ENCODE measurements around the gene ZMYND19. TPM values are rescaled to one million over a fixed set of nuclear protein-coding genes. Genes with fewer than 3 reads are reported as not detected.

ZMYND19 gene
- total and polyA plus RNA-seq, 2 donors (not counting 3 experiments of a cell fraction or from before 2014, with no cell fraction given): 22.8 to 32.6 TPM

DNA sequence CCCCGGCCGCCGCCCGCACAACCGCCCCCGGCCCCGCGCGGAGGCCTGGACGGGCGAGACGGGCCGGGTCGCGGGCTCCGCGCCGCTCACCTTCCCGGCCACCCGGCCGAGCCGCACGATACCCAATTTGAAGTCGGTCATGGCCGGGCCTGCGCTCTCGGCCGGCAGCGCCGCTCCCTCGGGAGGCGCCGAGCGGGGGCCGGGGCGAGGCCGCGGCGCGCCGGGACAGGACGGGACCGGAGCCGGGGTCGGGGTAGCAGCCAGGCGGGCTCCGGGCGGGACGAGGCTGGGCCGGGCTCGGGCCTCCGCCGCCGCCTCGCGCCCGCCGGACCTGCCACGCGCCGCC lies 216 bp downstream of the ZMYND19 start:
- no peak overlapping the region for H3K27ac ChIP-seq (ENCODE audit: insufficient read depth, low read depth, low read length)
- no peak overlapping the region for H3K9ac ChIP-seq (replicated peaks; ENCODE audit: extremely low read depth, insufficient read depth, low read length)
- H3K36me3 ChIP-seq (ENCODE audit: control insufficient read depth in 2 of 2, extremely low read depth in 1 of 2, insufficient read depth in 2 of 2, low read length in 2 of 2): peaks cover 13 to 27% of the 10 kb centered on the region in 2 experiments
- peak overlapping the region in 1 of 3 experiments; percentile 80 for H3K4me3 ChIP-seq (replicated peaks in 1 of 3; ENCODE audit: insufficient read depth in 1 of 3, low read depth in 1 of 3, low read length in 3 of 3)
- dilution Hi-C loops (cut with MboI; ENCODE audit: extremely low pct_ligation_motif_present, low sequenced_read_pairs) (no loop called here), intact Hi-C loops (cut with micrococcal nuclease) (loop anchor here (1.0 kb wide), 3 partner anchors 15 to 39 kb away; partner anchors contain the start of genes ARRDC1 and MRPL41)
- no peaks in the 10 kb centered on the region for H3K9me1 ChIP-seq (replicated peaks; ENCODE audit: control insufficient read depth, extremely low read depth, insufficient read depth, low read length)
- BruUV-seq (replicated peaks): no TSS peak
- no peaks in the 10 kb centered on the region for H4K20me1 ChIP-seq (replicated peaks; ENCODE audit: control insufficient read depth, extremely low read depth, insufficient read depth, low read length)
- TF ChIP-seq, protein P1, sequence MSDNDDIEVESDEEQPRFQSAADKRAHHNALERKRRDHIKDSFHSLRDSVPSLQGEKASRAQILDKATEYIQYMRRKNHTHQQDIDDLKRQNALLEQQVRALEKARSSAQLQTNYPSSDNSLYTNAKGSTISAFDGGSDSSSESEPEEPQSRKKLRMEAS (IDR thresholded peaks at IDR 0.05; ENCODE audit: insufficient read depth, insufficient read length): no peak
- TF ChIP-seq GATA2 (IDR thresholded peaks at IDR 0.05; ENCODE audit: insufficient read depth, insufficient read length, low read depth, low read length) (no peak), POLR2A (IDR thresholded peaks at IDR 0.05; ENCODE audit: low read depth, low read length) (no peak), JUN (IDR thresholded peaks at IDR 0.05; ENCODE audit: borderline replicate concordance, insufficient read depth, insufficient read length, low read depth) (no peak), FOS (IDR thresholded peaks at IDR 0.05; ENCODE audit: borderline replicate concordance, insufficient read depth, low read length) (no peak), MYC (IDR thresholded peaks at IDR 0.05; ENCODE audit: low read depth, low read length) (no peak), EZH2 (IDR thresholded peaks at IDR 0.05; ENCODE audit: borderline replicate concordance, low read depth, low read length, severe bottlenecking) (no peak), POLR2AphosphoS5 (IDR thresholded peaks at IDR 0.05; ENCODE audit: insufficient read depth, low read depth, low read length) (no peak)
- TF ChIP-seq, protein P2, sequence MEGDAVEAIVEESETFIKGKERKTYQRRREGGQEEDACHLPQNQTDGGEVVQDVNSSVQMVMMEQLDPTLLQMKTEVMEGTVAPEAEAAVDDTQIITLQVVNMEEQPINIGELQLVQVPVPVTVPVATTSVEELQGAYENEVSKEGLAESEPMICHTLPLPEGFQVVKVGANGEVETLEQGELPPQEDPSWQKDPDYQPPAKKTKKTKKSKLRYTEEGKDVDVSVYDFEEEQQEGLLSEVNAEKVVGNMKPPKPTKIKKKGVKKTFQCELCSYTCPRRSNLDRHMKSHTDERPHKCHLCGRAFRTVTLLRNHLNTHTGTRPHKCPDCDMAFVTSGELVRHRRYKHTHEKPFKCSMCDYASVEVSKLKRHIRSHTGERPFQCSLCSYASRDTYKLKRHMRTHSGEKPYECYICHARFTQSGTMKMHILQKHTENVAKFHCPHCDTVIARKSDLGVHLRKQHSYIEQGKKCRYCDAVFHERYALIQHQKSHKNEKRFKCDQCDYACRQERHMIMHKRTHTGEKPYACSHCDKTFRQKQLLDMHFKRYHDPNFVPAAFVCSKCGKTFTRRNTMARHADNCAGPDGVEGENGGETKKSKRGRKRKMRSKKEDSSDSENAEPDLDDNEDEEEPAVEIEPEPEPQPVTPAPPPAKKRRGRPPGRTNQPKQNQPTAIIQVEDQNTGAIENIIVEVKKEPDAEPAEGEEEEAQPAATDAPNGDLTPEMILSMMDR (IDR thresholded peaks at IDR 0.05; ENCODE audit: extremely low read depth in 1 of 2, insufficient read depth in 1 of 2, low read depth in 1 of 2, low read length in 2 of 2): no peak
- ChIA-PET CTCF (interaction anchor here (0.7 to 1.6 kb wide), 4 partner anchors 10 to 15 kb away, joined by 3 to 8 read pairs (median 4); no protein-coding TSS in a partner anchor), POLR2A (no interaction called here)
- peak overlapping the region; percentile 42 for H2AFZ ChIP-seq (ENCODE audit: low read depth, low read length)
- H3K27me3 ChIP-seq (ENCODE audit: control insufficient read depth in 2 of 2, insufficient read depth in 2 of 2, low read length in 2 of 2): no peaks in the 10 kb centered on the region
- H3K9me3 ChIP-seq (replicated peaks; ENCODE audit: control insufficient read depth, insufficient read depth, low read length): no peaks in the 10 kb centered on the region
- DNase-seq (ENCODE audit: low read depth, low spot score): no peak
- no peak for FAIRE-seq
- peaks cover 18% of the 10 kb centered on the region for H3K79me2 ChIP-seq (ENCODE audit: control insufficient read depth, insufficient read depth, low read length)
- H3K4me1 ChIP-seq (ENCODE audit: control insufficient read depth, extremely low read depth, insufficient read depth, low read length): peaks cover 9% of the 10 kb centered on the region
- no peak overlapping the region for H3K4me2 ChIP-seq (ENCODE audit: insufficient read depth, low read length)
